Activated CD8-positive, alpha-beta memory T cell treated with anti-CD3 and anti-CD28 coated beads, Interleukin-2, amount 50 U/mL, for 1 hour (primary cell): ENCODE results near the gene ATAD3A.

Source experiments
- DNase-seq: peaks from one replicate; pipeline ENCODE4 v3.0.0-alpha.2; 2020; ENCODE audit errors: extremely low read depth

ATAD3A gene

DNA sequence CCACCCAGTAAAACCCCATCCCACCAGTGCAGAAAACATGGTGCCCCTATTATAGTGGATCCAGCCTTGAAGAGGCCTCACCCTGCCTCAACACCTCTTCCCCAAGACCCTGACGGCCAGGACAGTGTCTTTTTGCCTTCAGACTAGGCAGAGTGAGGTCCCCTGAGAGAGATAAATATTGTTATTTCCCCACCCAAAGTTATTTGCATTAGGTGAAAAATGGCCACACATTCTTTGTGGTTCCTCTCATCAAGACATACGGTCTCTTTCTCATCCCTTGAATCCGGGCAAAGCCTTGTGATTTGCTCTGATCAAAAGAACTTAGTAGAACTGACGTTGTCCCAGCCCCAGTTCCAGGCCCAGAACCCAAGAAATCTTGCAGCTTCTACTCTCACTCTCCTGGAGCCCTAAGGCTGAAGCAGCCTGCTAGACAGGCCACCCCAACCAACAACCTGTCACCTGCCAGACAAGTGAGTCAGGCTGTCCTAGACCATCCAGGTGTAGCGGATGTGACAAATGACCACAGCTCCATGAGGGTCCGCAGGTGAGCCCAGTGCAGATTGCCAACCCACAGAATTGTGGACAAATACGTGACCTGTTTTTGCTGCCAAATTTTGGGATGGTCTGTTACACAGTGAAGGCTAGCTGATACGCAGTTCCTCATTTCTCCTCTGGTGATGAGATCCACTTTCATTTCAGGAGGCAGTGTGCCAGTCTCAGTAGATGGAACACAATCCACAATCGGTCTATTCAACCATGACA lies 70.8 kb downstream of the ATAD3A start:
- no peak for DNase-seq

- no peak for DNase-seq
Measured at GRCh38 chr1:1583347-1584010, 71.5 kb downstream of the ATAD3A start.
